Measurements from ENCODE around the gene CEP41.
"Not testable (repeated sequence)": the region's sequence is repeated elsewhere in the genome, so short reads cannot be mapped to it uniquely, and the experiment has no call there.

CEP41 gene

DNA sequence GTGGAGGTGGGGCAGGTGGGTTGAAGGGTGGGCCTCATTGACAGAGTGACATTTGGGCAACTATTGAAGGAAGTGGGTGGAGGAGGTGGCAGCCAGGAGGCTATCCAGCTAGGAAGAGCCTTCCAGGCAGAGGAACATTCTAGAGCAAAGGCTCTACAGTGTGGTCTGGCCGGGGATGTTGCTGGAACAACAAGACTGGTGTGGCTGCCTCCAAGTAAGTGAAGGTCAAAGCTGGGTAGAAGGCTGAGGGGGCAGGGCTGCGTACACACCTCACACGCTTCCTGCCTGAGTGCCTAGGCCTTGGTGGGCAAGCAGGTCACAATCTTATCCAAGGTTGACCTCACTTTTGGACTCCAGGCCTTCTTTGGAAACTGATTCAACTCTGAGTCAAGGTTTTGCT is 53.9 kb downstream of the CEP41 start:
- no peak for DNase-seq (ENCODE audit: low spot score)

GRCh38 chr7:130385600-130386066 is 55.2 kb downstream of the CEP41 start:
- no peak for DNase-seq (ENCODE audit: low spot score)

GRCh38 chr7:130384841-130385599 is 55.8 kb downstream of the CEP41 start:
- DNase-seq (ENCODE audit: low spot score) = no peak

GRCh38 chr7:130384371-130384801 is 56.4 kb downstream of the CEP41 start:
- DNase-seq (ENCODE audit: low spot score) = no peak

GRCh38 chr7:130383187-130383980 is 57.4 kb downstream of the CEP41 start:
- DNase-seq (ENCODE audit: low spot score) = no peak

DNA sequence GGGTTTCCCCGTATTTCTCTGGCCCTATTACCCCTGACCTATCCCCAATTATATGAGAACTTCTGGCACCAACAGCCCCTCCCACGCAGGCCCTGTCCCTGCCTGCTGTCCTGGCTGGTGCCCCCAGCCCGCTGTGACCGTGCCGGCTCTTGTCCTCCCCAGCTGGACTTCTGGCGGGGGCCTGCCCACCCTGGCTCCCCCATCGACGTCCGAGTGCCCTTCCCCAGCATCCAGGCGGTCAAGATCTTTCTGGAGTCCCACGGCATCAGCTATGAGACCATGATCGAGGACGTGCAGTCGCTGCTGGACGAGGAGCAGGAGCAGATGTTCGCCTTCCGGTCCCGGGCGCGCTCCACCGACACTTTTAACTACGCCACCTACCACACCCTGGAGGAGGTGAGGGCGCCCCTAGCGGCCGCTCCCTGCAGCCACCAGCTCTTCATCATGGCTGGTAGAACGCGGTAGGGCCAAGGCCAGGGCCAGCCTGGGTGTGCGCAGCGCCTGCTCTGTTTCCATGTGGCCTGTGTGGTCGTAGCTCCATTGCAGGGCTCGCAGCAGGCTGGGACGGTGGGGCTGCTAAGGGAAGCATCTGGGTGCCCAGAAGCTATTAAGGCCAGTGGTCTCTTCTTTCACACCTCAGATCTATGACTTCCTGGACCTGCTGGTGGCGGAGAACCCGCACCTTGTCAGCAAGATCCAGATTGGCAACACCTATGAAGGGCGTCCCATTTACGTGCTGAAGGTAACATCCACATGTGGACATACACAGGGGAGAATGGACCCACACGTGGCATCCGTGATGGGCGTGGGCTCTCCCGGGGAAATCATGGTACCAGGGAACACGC is 59.1 kb downstream of the CEP41 start:
- no peak for DNase-seq (ENCODE audit: low spot score)

DNA sequence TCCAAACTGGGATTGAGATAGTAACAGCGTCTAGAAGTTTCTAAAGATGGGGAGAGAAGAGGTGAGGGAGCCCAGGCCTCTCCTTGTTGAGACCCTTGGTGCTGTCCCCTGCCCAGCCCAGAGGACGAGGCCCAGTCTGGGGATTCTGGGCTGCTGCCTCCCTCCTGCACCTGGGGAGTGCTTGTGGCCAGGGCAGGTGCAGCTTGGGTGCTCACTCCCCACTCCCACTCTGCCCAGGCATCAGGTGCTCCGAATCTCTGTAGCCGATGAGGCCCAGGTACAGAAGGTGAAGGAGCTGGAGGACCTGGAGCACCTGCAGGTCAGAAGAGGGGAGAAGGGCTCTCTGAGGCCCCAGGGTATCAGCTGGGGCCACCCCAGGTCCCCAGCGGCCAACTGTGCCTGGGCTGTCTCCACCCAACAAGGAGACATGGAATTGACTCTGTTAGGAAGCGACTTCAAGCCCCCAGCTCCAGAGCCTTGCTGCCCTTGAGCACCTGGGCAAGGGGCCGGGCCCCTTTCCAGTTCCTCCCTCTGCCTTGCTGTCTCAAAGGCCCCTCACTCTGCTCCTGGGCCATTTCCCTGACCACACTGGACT is 59.9 kb downstream of the CEP41 start:
- DNase-seq (ENCODE audit: low spot score) = no peak

DNA sequence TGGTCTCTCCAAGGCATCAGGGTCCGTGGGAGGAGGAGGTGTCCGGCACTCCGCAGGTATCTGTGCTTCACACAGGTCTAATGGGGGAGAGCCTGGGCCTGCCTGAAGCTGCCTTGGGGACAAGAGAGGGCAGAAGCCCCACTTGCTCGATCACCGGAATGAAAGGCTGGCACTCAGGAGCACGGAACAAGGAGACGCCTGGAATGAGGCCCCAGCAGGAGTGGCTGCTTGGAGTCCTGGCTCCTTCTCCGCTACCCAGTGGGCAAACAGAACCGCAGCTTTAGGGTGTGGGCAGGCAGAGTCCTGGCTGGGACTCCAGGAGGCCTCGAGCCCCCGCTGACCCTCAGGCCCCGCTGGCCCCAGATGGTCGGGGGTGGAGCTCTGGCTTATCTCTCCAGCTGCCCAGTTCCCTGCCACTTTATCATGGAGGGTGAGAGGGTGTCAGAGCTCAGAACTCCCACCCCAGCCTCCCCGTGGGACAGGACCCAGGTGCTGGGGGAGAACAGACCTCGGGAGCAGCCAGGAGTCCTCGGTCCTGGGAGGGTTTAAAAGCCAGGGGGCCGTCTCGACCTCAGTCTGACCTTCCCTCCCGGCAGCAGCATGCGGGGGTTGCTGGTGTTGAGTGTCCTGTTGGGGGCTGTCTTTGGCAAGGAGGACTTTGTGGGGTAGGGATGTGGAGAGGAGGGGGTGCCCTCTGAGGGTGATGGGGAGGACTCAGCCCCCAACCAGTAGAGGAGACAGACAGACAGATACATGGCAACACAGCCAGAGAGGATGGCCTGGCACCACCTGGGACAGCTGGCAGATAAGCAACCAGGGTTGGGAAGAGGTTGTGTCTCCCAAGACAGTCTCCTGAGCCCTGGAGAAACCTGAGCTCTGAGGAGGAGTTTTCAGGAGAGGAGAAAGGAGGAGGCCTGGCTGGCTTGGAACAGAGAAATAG is 60.6 kb downstream of the CEP41 start, which contains the start of gene CPA1:
Gene CPA1 (plus strand): TSS at position 574 of the 940 bp plus-strand sequence. CDS start 27 bp downstream, at position 601.
- DNase-seq (ENCODE audit: low spot score) = no peak

GRCh38 chr7:130379532-130379920 is 61.3 kb downstream of the CEP41 start:
- DNase-seq (ENCODE audit: low spot score) = no peak

GRCh38 chr7:130379019-130379418 is 61.8 kb downstream of the CEP41 start:
- no peak for DNase-seq (ENCODE audit: low spot score)

DNA sequence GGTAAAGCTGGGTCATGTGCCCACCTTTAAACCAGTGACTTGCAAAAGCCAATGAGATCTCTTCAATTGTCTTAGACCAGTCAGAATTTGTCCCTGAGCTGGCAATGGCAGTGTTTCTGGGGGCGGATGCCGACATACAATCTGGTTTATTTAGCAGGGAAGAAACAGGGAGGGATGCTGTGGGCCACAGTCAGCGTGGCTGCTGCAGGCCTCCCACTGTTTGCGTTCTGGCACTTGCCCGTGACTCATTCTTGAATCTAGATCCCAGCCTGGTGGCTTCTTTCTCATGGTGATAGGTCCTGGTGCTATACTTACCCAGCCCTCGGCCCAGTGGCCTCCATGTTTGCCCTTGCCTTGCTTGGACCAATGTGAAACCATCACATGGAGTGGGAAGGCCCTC is 63.6 kb downstream of the CEP41 start:
- DNase-seq (ENCODE audit: low spot score) = no peak

DNA sequence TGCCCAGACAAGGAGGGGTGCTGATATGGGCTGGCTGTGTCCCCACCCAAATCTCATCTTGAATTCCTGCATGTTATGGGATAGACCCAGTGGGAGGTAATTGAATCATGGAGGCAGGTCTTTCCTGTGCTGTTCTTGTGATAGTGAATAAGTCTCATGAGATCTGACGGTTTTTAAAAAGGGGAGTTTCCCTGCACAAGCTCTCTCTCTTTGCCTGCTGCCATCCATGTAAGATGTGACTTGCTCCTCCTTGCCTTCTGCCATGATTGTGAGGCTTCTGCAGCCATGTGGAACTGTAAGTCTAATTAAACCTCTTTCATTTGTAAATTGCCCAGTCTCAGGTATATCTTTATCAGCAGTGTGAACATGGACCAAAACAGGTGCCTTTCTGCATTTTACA is 64.4 kb downstream of the CEP41 start:
- DNase-seq (ENCODE audit: low spot score) = not testable (repeated sequence)

DNA sequence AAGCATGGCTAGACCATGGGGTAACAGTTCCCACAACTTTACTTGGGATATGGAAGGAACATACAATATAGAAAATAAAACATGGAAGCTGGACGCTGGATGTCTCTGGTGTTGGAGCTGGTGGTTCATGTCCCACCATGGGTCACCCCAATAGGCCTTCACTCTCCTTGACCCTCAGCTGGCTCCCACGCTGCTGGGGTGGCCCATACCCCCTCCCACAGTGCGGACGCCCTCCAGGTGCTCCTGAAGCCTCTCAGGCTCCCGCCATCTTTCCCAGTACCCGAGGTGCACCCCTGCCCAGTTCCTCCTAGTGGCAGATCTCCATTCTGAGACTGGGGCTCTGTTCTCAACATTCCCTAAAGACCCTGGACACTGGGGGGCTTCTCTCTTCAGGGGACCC is 66.3 kb downstream of the CEP41 start:
- no peak for DNase-seq (ENCODE audit: low spot score)

DNA sequence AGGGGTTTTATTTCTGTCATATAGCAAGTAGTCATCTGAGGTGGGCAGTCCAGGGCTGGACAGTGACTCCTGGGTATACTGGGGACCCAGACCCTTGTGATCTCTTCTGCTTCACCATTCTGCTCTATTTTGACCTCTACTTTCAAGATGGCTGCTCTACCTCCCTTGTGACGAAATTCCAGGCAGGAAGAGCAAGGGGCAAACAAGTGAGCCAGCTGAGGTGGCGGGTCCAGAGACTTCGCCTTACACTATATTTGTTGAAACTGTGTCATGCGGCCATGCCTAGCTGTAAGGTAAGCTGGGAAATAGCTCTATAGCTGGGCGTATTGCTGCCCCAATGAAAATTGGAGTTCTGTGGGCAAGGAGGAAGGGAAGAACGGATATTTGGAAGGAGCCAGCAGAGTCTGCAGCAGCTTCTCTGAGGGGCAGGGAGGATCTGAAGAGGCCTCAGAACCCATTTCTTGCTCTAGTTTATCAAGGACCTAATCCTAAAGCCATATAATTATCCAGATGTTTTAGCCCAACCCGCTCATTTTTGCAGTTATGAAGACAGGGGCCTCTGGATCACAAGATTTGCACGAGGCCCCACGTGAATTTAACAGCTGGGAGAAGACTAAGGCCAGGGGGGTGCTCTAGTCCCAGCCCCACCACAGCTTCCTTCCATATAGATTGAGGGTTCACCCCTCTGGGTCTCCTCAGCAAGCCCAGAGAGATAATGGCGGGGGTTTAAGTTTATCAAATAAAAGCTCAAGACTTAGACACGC is 68.2 kb downstream of the CEP41 start:
- no peak for DNase-seq (ENCODE audit: low spot score)

GRCh38 chr7:130371046-130371445 is 69.8 kb downstream of the CEP41 start:
- DNase-seq (ENCODE audit: low spot score) = no peak

DNA sequence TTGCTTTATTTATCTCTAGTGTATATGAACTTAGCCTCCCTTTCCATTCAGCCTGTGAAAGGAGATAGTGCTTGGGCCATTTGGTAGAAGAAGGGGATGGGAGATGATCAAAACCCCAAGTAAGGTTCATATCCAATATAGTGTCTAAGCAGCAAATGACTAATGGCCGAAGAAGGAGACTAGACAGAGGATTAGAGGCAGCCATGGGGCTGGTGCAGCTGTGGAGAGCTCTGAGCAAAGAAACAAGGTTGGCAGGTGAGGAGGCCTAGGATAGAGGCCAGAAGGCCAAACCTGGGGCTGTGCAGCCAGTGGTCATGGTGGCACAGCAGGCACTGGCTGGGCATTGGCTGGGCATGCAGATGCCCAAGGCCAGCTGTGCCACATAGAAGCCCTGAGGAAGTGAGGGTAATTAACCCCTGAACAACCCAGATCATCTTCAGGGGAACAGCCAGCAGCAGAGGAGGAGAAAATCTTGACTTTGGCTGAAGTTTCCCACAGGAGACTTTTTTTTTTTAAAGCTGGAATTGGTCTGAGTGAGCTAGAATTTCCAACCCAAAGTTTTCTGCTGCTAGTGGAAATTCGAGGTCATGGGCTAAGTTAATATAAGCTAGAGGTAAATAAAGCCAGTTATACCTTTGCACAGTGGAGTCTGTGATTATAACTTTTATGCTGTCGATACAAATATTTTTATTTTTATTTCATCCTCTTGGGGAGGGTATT is 70.8 kb downstream of the CEP41 start:
- DNase-seq (ENCODE audit: low spot score) = no peak

- DNase-seq (ENCODE audit: low spot score) = peak; percentile 61
Measured at GRCh38 chr7:130369110-130369711, 71.6 kb downstream of the CEP41 start.

DNA sequence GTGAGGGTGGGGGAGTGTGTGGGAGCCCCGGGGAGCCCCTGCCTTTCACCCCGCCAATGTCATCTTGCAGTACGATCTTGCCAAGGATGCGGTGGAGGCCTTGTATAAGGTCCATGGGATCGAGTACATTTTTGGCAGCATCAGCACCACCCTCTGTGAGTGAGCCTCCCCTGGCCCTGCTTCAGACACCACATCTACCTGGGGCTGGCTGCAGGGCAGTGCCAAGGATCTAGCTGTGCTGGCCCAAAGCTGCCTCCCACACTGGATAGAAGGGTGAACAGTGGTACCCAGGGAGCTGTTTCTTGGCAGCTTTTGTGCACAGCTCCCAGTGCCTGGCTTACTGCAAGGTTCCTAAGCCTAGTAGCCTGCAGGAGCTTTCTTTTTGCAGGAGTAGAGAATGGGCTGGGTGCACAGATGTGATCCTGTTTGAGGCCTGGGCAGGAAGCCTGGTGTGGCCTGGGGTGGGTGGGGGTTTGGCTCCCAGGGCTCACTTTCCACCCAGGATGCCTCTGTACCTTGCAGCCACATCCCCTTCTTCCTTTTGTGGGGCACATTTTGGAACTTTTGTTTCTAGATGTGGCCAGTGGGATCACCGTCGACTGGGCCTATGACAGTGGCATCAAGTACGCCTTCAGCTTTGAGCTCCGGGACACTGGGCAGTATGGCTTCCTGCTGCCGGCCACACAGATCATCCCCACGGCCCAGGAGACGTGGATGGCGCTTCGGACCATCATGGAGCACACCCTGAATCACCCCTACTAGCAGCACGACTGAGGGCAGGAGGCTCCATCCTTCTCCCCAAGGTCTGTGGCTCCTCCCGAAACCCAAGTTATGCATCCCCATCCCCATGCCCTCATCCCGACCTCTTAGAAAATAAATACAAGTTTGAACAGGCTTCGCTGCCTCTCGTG is 72.7 kb downstream of the CEP41 start:
- DNase-seq (ENCODE audit: low spot score) = no peak
